GM12878 (cell line): ENCODE data around the gene MYO18B. TPM values are rescaled to one million over a fixed set of nuclear protein-coding genes. Genes with fewer than 3 reads are reported as not detected.

Experiments used
- ATAC-seq: fragments of 200-7000 bp; cut with Tn5 transposase; 3 replicates; pipeline ENCODE4 v1.9.1; 2020; ENCODE audit warnings: mild to moderate bottlenecking, moderate library complexity
- BruUV-seq: library from RNA; stranded (reverse); fragments of 400-500 nt; replicated peaks from 2 replicates; lab custom pipeline; 2021; lab: Mats Ljungman, UMichigan
- CTCF ChIA-PET: fragments of 300-600 bp; sonication (Branson Sonifier 250); formaldehyde crosslinking; extraction: SDS; loops from one replicate; lab custom pipeline; 2021; ENCODE audit warnings: inconsistent platforms; lab: Yijun Ruan, JAX
- POLR2A ChIA-PET: fragments of 350-600 bp; formaldehyde crosslinking; extraction: SDS; loops from one replicate; lab custom pipeline; 2021; ENCODE audit warnings: inconsistent platforms; lab: Charles Lee
- RAD21 ChIA-PET: fragments of 300-600 bp; sonication (Branson Sonifier 250); formaldehyde crosslinking; loops from one replicate; lab custom pipeline; 2023; ENCODE audit warnings: antibody characterized with exemption; ENCODE audit not compliant: unreplicated experiment; lab: Charles Lee
- SMC1A ChIA-PET: fragments of 300-600 bp; sonication (Branson Sonifier 250); formaldehyde crosslinking; loops from one replicate; lab custom pipeline; 2023; ENCODE audit not compliant: unreplicated experiment, uncharacterized antibody; lab: Charles Lee
- DNase-seq: peaks from one replicate; pipeline ENCODE4 v3.0.0-alpha.2; 2011; ENCODE audit warnings: low read depth, low spot score
- FAIRE-seq: peaks from 3 replicates; lab custom pipeline; 2011; peaks lifted over from hg19 to GRCh38; lab: Jason Lieb, UNC
- H2AFZ ChIP-seq: 2 replicates; pipeline ENCODE4 v1.6.0; 2011; ENCODE audit warnings: low read depth, low read length, control low read depth; ENCODE audit not compliant: control insufficient read depth
- H3K27ac ChIP-seq: 2 replicates; pipeline ENCODE4 v1.5.1; 2011; ENCODE audit warnings: control low read depth; ENCODE audit not compliant: control insufficient read depth, insufficient read depth
- H3K27me3 ChIP-seq, 2 experiments: replicated peaks in 1 of 2; 2 replicates each; pipeline versions ENCODE4 v1.6.0 to v1.6.1; 2011; ENCODE audit warnings: low read length in 1 of 2; ENCODE audit not compliant: control insufficient read depth in 2 of 2, insufficient read depth in 2 of 2
- H3K36me3 ChIP-seq, 2 experiments: 2 replicates each; pipeline ENCODE4 v1.5.1; 2011; ENCODE audit warnings: low read length in 1 of 2; ENCODE audit not compliant: control insufficient read depth in 2 of 2, insufficient read depth in 2 of 2
- H3K4me1 ChIP-seq: 2 replicates; pipeline ENCODE4 v1.6.1; 2011; ENCODE audit warnings: mild to moderate bottlenecking, low read length, moderate library complexity, mixed read lengths; ENCODE audit not compliant: control insufficient read depth, insufficient read depth
- H3K4me2 ChIP-seq: 2 replicates; pipeline ENCODE4 v1.6.0; 2011; ENCODE audit warnings: control low read depth; ENCODE audit not compliant: control insufficient read depth, insufficient read depth
- H3K4me3 ChIP-seq: fragments of 200-600 bp; sonication (generic); 2 replicates; pipeline ENCODE4 v1.5.1; 2016
- H3K79me2 ChIP-seq: 2 replicates; pipeline ENCODE4 v1.6.0; 2011; ENCODE audit warnings: low read length; ENCODE audit not compliant: control insufficient read depth, insufficient read depth
- H3K9ac ChIP-seq: 2 replicates; pipeline ENCODE4 v1.8.0; 2011; ENCODE audit warnings: low read length, control low read depth, mixed read lengths; ENCODE audit not compliant: control insufficient read depth, insufficient read depth
- H3K9me3 ChIP-seq: replicated peaks from 3 replicates; pipeline ENCODE4 v1.5.1; 2011; ENCODE audit warnings: mild to moderate bottlenecking, low read length; ENCODE audit not compliant: control insufficient read depth, insufficient read depth
- H4K20me1 ChIP-seq: 2 replicates; pipeline ENCODE4 v1.6.0; 2011; ENCODE audit not compliant: control insufficient read depth, insufficient read depth
- BACH1 ChIP-seq: fragments of 450-650 bp; IDR thresholded peaks from 2 replicates; pipeline ENCODE4 v1.6.1; 2017; ENCODE audit warnings: mild to moderate bottlenecking, borderline replicate concordance
- BMI1 ChIP-seq: fragments of 450-650 bp; IDR thresholded peaks from 2 replicates; pipeline ENCODE4 v1.6.1; 2016; ENCODE audit warnings: mild to moderate bottlenecking, moderate library complexity, borderline replicate concordance
- EED ChIP-seq: sonication (generic); IDR thresholded peaks from 2 replicates; pipeline ENCODE4 v1.6.1; 2016; ENCODE audit warnings: antibody characterized with exemption, low read depth
- EGR1 ChIP-seq, 2 experiments: IDR thresholded peaks; 1 replicate in 1 of 2; 2 replicates in 1 of 2; pipeline ENCODE4 v1.6.1; 2011 to 2012; ENCODE audit warnings: low read depth in 2 of 2, low read length in 2 of 2, borderline replicate concordance in 1 of 2, mild to moderate bottlenecking in 1 of 2, moderate library complexity in 1 of 2
- ESRRA ChIP-seq: IDR thresholded peaks from 2 replicates; pipeline ENCODE4 v1.6.1; 2012; ENCODE audit warnings: mild to moderate bottlenecking, low read length, improper control_type of control experiment
- EZH2 ChIP-seq: IDR thresholded peaks from 2 replicates; pipeline ENCODE4 v1.6.1; 2012; ENCODE audit warnings: low read depth, mild to moderate bottlenecking, control low read depth, inconsistent platforms, low read length, borderline replicate concordance; ENCODE audit not compliant: control insufficient read depth
- FOS ChIP-seq: IDR thresholded peaks from 3 replicates; pipeline ENCODE4 v1.6.1; 2011; ENCODE audit warnings: borderline replicate concordance; ENCODE audit not compliant: insufficient read length; ENCODE audit errors: extremely low read depth
- FOXM1 ChIP-seq: IDR thresholded peaks from 2 replicates; pipeline ENCODE4 v1.6.1; 2012; ENCODE audit warnings: low read depth, mild to moderate bottlenecking, inconsistent platforms, low read length, moderate library complexity
- KAT2A ChIP-seq: conservative IDR thresholded peaks from 2 replicates; pipeline ENCODE4 v1.6.1; 2011; ENCODE audit warnings: low read depth, low read length; ENCODE audit not compliant: control insufficient read depth
- NR2F1 ChIP-seq: fragments of 450-650 bp; conservative IDR thresholded peaks from 2 replicates; pipeline ENCODE4 v1.6.1; 2017; ENCODE audit warnings: mild to moderate bottlenecking
- POLR2AphosphoS5 ChIP-seq: IDR thresholded peaks from 2 replicates; pipeline ENCODE4 v1.6.1; 2011; ENCODE audit warnings: mild to moderate bottlenecking, low read length, inconsistent platforms
- POU2F2 ChIP-seq: IDR thresholded peaks from 3 replicates; pipeline ENCODE4 v1.6.1; 2011; ENCODE audit warnings: low read depth, mild to moderate bottlenecking, low read length, borderline replicate concordance
- RAD21 ChIP-seq: IDR thresholded peaks from 2 replicates; pipeline ENCODE4 v1.6.1; 2011; ENCODE audit warnings: mild to moderate bottlenecking, low read depth, low read length, moderate library complexity; ENCODE audit not compliant: insufficient read depth
- SP1 ChIP-seq: IDR thresholded peaks from one replicate; pipeline ENCODE4 v1.6.1; 2011; ENCODE audit warnings: low read depth, low read length
- STAT1 ChIP-seq: fragments of 450-650 bp; conservative IDR thresholded peaks from 2 replicates; pipeline ENCODE4 v1.6.1; 2014; ENCODE audit warnings: antibody characterized with exemption, mild to moderate bottlenecking
- SUPT20H ChIP-seq: IDR thresholded peaks from 2 replicates; pipeline ENCODE4 v1.6.1; 2011; ENCODE audit warnings: low read depth, mild to moderate bottlenecking, low read length, moderate library complexity, borderline replicate concordance; ENCODE audit not compliant: control insufficient read depth
- YY1 ChIP-seq: IDR thresholded peaks from 2 replicates; pipeline ENCODE4 v1.6.1; 2011; ENCODE audit warnings: low read depth, mild to moderate bottlenecking, low read length
- ZBED1 ChIP-seq: IDR thresholded peaks from 2 replicates; pipeline ENCODE4 v1.6.1; 2016; ENCODE audit warnings: borderline replicate concordance
- WGBS: methylation state at CpG from one replicate; pipeline ENCODE4 v1.1.6; 2016; ENCODE audit warnings: low lambda C conversion rate; ENCODE audit not compliant: insufficient replicate concordance, insufficient coverage; ENCODE audit errors: missing lambda C conversion rate; 5-methylcytosine and 5-hydroxymethylcytosine counted together
- in situ Hi-C: fragments of 300-500 bp; cut with MboI; formaldehyde crosslinking; loops from 9 replicates; pipeline ENCODE4 v1.14.3; 2018; ENCODE audit warnings: mixed read lengths
- intact Hi-C: fragments of 100-400 bp; cut with micrococcal nuclease; formaldehyde crosslinking; loops from one replicate; pipeline ENCODE4 v1.14.2; 2022; ENCODE audit not compliant: unreplicated experiment
- polyA plus RNA-seq, 11 experiments: library from polyadenylated mRNA; depleted of rRNA in 4 of 11; unstranded in 6 of 11; stranded (reverse) in 5 of 11; fragments of >200 nt; fragmentation: Nextera tagmentation in 4 of 11; fragmentation: Illumina TruSeq in 1 of 11; extraction: Ambion mirVana in 4 of 11; extraction: Trizol in 1 of 11; gene quantifications; 1 replicate in 1 of 11; 2 replicates in 10 of 11; pipeline versions ENCODE4 v1.2.1 to v1.2.3, GENCODE V29; 2011 to 2016; ENCODE audit warnings: inconsistent platforms in 2 of 11, missing spikeins in 2 of 11, low read depth in 1 of 11
- total RNA-seq, 4 experiments: library from RNA; depleted of rRNA in 3 of 4; stranded (reverse); fragments of >200 nt in 3 of 4; fragmentation: Illumina TruSeq in 1 of 4; extraction: Trizol in 1 of 4; gene quantifications; 2 replicates each; pipeline versions ENCODE4 v1.2.1 to v1.2.3, GENCODE V29; 2013 to 2021
- TF ChIP-seq, protein P1 (sequence below): fragments of 450-650 bp; IDR thresholded peaks from 2 replicates; pipeline ENCODE4 v1.6.1; 2017; ENCODE audit warnings: low read depth, mild to moderate bottlenecking, moderate library complexity
- TF ChIP-seq, protein P2 (sequence below): IDR thresholded peaks from 2 replicates; pipeline ENCODE4 v1.6.1; 2011; ENCODE audit warnings: borderline replicate concordance, low read depth, mild to moderate bottlenecking, moderate library complexity, low read length; ENCODE audit not compliant: insufficient read depth, poor library complexity, severe bottlenecking

The MYO18B gene
- total and polyA plus RNA-seq, 10 of the 15 experiments (the other 5 are each of a cell fraction or from before 2014, with no cell fraction given) = 0.05 to 2.1 (median 0.51) TPM; not detected in 1

DNA sequence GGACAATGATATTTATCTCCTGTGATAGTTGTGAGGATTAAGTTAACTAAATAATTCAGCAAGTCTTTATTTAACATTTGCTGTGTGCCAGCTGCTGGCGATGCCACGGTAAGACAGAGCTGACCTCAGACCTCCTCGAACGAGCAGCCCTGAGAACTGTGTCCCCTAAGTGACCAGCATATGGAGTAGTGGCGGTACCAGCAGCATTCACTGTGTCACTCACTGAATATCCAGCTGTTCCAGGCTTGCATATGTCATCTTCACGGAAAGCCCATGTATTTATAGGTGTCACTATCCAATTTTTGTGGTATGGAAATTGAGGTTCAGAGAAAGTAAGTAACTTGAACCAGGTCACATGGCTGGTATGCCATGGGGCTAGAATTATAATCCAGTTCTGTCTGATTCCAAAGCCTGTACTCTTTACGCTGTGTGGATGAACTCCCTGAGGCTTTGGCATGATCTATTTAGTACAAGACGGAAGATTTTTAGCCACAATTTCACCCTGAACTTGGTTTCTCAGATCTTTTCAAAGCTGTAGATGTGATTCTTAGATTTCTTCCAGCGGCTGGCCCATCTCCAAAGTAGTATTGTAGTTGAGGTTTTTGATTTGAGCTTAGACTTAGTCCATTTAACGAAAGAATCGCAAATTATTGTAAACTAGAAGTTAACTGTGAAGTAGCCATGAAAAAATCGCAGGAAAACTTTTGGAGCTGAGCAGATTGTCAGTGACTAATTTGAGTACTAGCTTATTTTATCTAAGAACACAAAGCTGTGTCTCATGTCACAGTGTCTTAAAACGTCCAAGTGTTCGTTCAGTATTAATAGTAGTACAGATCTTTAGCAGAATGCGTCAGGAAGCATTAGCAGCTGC is 49.4 kb upstream of the MYO18B start (continued):
- no peak for TF ChIP-seq SUPT20H
- TF ChIP-seq, protein P1, sequence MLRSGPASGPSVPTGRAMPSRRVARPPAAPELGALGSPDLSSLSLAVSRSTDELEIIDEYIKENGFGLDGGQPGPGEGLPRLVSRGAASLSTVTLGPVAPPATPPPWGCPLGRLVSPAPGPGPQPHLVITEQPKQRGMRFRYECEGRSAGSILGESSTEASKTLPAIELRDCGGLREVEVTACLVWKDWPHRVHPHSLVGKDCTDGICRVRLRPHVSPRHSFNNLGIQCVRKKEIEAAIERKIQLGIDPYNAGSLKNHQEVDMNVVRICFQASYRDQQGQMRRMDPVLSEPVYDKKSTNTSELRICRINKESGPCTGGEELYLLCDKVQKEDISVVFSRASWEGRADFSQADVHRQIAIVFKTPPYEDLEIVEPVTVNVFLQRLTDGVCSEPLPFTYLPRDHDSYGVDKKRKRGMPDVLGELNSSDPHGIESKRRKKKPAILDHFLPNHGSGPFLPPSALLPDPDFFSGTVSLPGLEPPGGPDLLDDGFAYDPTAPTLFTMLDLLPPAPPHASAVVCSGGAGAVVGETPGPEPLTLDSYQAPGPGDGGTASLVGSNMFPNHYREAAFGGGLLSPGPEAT = no peak
- TF ChIP-seq RAD21 = no peak
- TF ChIP-seq BMI1 = no peak
- TF ChIP-seq POLR2AphosphoS5 = no peak

DNA sequence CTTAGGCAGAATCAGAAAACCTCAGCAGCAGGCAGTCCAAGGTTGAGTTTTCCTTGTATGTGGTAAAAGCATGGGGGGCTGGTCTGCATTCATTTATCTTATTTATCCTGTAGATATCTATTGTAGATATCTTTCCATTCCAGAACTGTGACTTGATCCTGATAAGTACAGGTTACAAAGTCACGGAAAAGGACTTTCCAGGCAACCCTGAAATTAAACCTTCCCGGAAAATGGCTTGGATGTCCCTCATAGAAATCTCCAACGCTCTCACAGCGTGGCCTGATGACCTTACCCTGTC is 48.8 kb upstream of the MYO18B start:
- Histone ChIP-seq H3K27me3 (no peaks in the 10 kb centered on the region), H3K4me1 (no peaks in the 10 kb centered on the region), H3K4me2 (no peak overlapping the region), H3K9ac (no peak overlapping the region), H3K27ac (no peak overlapping the region), H3K79me2 (no peaks in the 10 kb centered on the region), H3K4me3 (no peak overlapping the region), H3K9me3 (no peaks in the 10 kb centered on the region), H3K36me3 (peaks cover 6 to 25% of the 10 kb centered on the region in 2 experiments; a peak in 3 of 4 replicates), H2AFZ (no peak overlapping the region), H4K20me1 (no peaks in the 10 kb centered on the region)
- 100% methylated on average over 4 of the region's 4 CpGs for WGBS
- ChIA-PET CTCF (interaction anchor here (0.6 to 1.3 kb wide), 6 partner anchors 10 to 230 kb away, joined by 3 to 6 read pairs (median 4); no protein-coding TSS in a partner anchor), POLR2A (interaction anchor here (0.8 kb wide), 1 partner anchor 38 kb away, joined by 3 read pairs; no protein-coding TSS in a partner anchor), RAD21 (interaction anchor here (1.5 kb wide), 1 partner anchor 149 kb away, joined by 3 read pairs; no protein-coding TSS in a partner anchor), SMC1A (interaction anchor here (0.8 to 3.0 kb wide), 5 partner anchors 14 to 127 kb away, joined by 3 to 9 read pairs (median 3); no protein-coding TSS in a partner anchor)
- DNase-seq (no peak), ATAC-seq (no peak), FAIRE-seq (no peak)
- in situ Hi-C loops = no loop called here
- intact Hi-C loops = no loop called here
- no TSS peak for BruUV-seq
- TF ChIP-seq BACH1 (no peak), KAT2A (no peak), ESRRA (no peak), YY1 (no peak), ZBED1 (no peak), FOXM1 (no peak), SP1 (no peak), EED (no peak), STAT1 (no peak), EZH2 (no peak), BMI1 (no peak), FOS (no peak), NR2F1 (no peak), EGR1 (IDR thresholded peaks at IDR 0.05; ENCODE audit: borderline replicate concordance in 1 of 2, low read depth in 2 of 2, low read length in 2 of 2) (no peak), POU2F2 (no peak)
- TF ChIP-seq, protein P2, sequence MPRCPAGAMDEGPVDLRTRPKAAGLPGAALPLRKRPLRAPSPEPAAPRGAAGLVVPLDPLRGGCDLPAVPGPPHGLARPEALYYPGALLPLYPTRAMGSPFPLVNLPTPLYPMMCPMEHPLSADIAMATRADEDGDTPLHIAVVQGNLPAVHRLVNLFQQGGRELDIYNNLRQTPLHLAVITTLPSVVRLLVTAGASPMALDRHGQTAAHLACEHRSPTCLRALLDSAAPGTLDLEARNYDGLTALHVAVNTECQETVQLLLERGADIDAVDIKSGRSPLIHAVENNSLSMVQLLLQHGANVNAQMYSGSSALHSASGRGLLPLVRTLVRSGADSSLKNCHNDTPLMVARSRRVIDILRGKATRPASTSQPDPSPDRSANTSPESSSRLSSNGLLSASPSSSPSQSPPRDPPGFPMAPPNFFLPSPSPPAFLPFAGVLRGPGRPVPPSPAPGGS = no peak
